Measurements from ENCODE around the gene TMEM132D. TPM values are rescaled to one million over a fixed set of nuclear protein-coding genes. Genes with fewer than 3 reads are reported as not detected.

Gene TMEM132D
- total RNA-seq, 1 donor: not detected

- TF ChIP-seq, protein P1, sequence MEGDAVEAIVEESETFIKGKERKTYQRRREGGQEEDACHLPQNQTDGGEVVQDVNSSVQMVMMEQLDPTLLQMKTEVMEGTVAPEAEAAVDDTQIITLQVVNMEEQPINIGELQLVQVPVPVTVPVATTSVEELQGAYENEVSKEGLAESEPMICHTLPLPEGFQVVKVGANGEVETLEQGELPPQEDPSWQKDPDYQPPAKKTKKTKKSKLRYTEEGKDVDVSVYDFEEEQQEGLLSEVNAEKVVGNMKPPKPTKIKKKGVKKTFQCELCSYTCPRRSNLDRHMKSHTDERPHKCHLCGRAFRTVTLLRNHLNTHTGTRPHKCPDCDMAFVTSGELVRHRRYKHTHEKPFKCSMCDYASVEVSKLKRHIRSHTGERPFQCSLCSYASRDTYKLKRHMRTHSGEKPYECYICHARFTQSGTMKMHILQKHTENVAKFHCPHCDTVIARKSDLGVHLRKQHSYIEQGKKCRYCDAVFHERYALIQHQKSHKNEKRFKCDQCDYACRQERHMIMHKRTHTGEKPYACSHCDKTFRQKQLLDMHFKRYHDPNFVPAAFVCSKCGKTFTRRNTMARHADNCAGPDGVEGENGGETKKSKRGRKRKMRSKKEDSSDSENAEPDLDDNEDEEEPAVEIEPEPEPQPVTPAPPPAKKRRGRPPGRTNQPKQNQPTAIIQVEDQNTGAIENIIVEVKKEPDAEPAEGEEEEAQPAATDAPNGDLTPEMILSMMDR (IDR thresholded peaks at IDR 0.05; ENCODE audit: extremely low read depth, low read depth, low read length): no peak
- no peak overlapping the region for H2AFZ ChIP-seq (ENCODE audit: low read length)
- H3K79me2 ChIP-seq (ENCODE audit: insufficient read depth, low read length): no peaks in the 10 kb centered on the region
- H3K4me2 ChIP-seq (ENCODE audit: insufficient read depth, low read length): no peak overlapping the region
- no peaks in the 10 kb centered on the region for H3K36me3 ChIP-seq (ENCODE audit: insufficient read depth, low read length)
- no peaks in the 10 kb centered on the region for H4K20me1 ChIP-seq (ENCODE audit: insufficient read depth, low read length)
- no peaks in the 10 kb centered on the region for H3K27me3 ChIP-seq (ENCODE audit: insufficient read depth, low read length)
- H3K9me3 ChIP-seq (ENCODE audit: low read depth, low read length): peaks cover 3% of the 10 kb centered on the region
- H3K27ac ChIP-seq (ENCODE audit: low read depth, low read length): no peak overlapping the region
- DNase-seq (ENCODE audit: insufficient read length, low spot score, missing footprints): no peak
- H3K4me1 ChIP-seq (ENCODE audit: insufficient read depth, low read length): no peaks in the 10 kb centered on the region
- H3K4me3 ChIP-seq (ENCODE audit: insufficient read depth, low read length): no peak overlapping the region
These were observed 716.9 kb downstream of the TMEM132D start for GRCh38 chr12:129186952-129187351.

DNA sequence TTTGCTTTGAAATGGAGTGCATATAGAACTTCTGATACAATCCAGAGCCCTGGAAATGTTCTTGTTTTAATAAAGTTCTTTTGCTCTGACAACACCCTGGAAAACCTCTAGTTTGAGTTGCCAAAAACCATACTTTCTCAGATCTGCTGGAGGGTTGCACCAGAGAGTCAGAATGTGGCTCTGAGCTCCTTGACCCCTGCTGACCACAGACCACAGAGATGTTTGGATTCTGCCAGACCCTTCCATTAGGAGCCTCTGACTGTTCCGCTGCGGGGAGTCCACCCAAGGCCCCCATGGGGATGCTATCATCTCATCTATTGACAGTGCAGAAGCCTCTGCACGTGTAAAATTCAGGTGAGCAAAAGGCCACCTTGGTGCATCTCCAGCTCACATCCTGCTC, 718.0 kb downstream of the TMEM132D start:
- Histone ChIP-seq H2AFZ (ENCODE audit: low read length) (no peak overlapping the region), H3K27ac (ENCODE audit: low read depth, low read length) (no peak overlapping the region), H3K36me3 (ENCODE audit: insufficient read depth, low read length) (no peaks in the 10 kb centered on the region), H3K79me2 (ENCODE audit: insufficient read depth, low read length) (no peaks in the 10 kb centered on the region), H3K4me1 (ENCODE audit: insufficient read depth, low read length) (no peaks in the 10 kb centered on the region), H4K20me1 (ENCODE audit: insufficient read depth, low read length) (no peaks in the 10 kb centered on the region), H3K9me3 (ENCODE audit: low read depth, low read length) (peaks cover 3% of the 10 kb centered on the region), H3K27me3 (ENCODE audit: insufficient read depth, low read length) (no peaks in the 10 kb centered on the region), H3K4me2 (ENCODE audit: insufficient read depth, low read length) (no peak overlapping the region), H3K4me3 (ENCODE audit: insufficient read depth, low read length) (no peak overlapping the region)
- DNase-seq (ENCODE audit: insufficient read length, low spot score, missing footprints): peak; percentile 35
- TF ChIP-seq, protein P1 (IDR thresholded peaks at IDR 0.05; ENCODE audit: extremely low read depth, low read depth, low read length): no peak

DNA sequence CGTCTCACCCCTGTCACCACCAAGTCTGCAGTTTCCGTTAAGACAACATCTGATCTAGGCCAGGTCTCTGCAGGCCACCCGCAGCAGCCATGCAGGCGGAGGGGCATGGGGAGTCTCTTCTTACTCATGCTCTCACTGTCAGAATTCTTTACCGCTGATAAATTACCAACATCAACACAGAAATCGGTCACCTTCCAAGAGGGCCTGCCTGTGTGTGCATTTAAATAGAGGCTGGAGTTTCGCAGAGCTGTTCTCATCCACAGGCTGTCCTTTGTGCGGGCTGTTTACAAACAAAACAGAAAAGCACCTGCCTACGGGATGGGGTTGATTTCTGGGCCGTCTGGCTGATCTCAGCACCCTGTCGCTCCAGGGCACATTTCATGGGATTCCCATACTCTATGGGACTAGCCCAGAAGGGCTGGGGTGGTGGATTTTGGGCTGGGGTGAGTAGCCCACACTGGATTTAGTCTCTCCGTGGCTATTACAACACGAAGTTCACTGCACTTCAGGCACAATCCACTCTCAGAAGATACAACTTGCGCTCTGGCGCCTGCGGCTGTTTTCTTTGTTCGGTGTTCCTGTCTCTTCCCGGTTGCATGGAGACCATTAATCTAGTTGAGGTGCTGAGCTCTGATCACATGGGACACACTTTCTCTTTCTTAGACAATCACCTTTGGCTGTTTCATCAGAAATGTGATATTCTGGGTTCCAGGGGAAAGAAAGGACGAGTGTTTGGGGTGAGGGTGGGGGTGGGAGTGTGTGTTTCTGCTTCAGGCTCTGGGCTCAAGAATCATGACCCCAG, 719.5 kb downstream of the TMEM132D start:
- H3K27ac ChIP-seq (ENCODE audit: low read depth, low read length): no peak overlapping the region
- peaks cover 6% of the 10 kb centered on the region for H3K9me3 ChIP-seq (ENCODE audit: low read depth, low read length)
- no peaks in the 10 kb centered on the region for H4K20me1 ChIP-seq (ENCODE audit: insufficient read depth, low read length)

GRCh38 chr12:129179941-129180553, 723.8 kb downstream of the TMEM132D start:
- H3K9me3 ChIP-seq (ENCODE audit: low read depth, low read length): peaks cover 3% of the 10 kb centered on the region
- TF ChIP-seq, protein P1 (IDR thresholded peaks at IDR 0.05; ENCODE audit: extremely low read depth, low read depth, low read length): no peak
- H3K27ac ChIP-seq (ENCODE audit: low read depth, low read length): no peak overlapping the region

More for the DNA sequence above, 719.5 kb downstream of the TMEM132D start:
- TF ChIP-seq, protein P1 (IDR thresholded peaks at IDR 0.05; ENCODE audit: extremely low read depth, low read depth, low read length): no peak
- no peaks in the 10 kb centered on the region for H3K4me1 ChIP-seq (ENCODE audit: insufficient read depth, low read length)
- DNase-seq (ENCODE audit: insufficient read length, low spot score, missing footprints): no peak
- H3K79me2 ChIP-seq (ENCODE audit: insufficient read depth, low read length): no peaks in the 10 kb centered on the region
- H3K4me2 ChIP-seq (ENCODE audit: insufficient read depth, low read length): no peak overlapping the region
- H2AFZ ChIP-seq (ENCODE audit: low read length): no peak overlapping the region
- no peaks in the 10 kb centered on the region for H3K36me3 ChIP-seq (ENCODE audit: insufficient read depth, low read length)
- no peaks in the 10 kb centered on the region for H3K27me3 ChIP-seq (ENCODE audit: insufficient read depth, low read length)
- H3K4me3 ChIP-seq (ENCODE audit: insufficient read depth, low read length): no peak overlapping the region

More at GRCh38 chr12:129179941-129180553, 723.8 kb downstream of the TMEM132D start:
- H3K4me2 ChIP-seq (ENCODE audit: insufficient read depth, low read length): no peak overlapping the region
- no peak overlapping the region for H2AFZ ChIP-seq (ENCODE audit: low read length)
- no peaks in the 10 kb centered on the region for H3K36me3 ChIP-seq (ENCODE audit: insufficient read depth, low read length)
- H3K4me3 ChIP-seq (ENCODE audit: insufficient read depth, low read length): no peak overlapping the region
- H3K4me1 ChIP-seq (ENCODE audit: insufficient read depth, low read length): no peaks in the 10 kb centered on the region
- H3K79me2 ChIP-seq (ENCODE audit: insufficient read depth, low read length): no peaks in the 10 kb centered on the region
- DNase-seq (ENCODE audit: insufficient read length, low spot score, missing footprints): peak; percentile 61
- no peaks in the 10 kb centered on the region for H3K27me3 ChIP-seq (ENCODE audit: insufficient read depth, low read length)
- H4K20me1 ChIP-seq (ENCODE audit: insufficient read depth, low read length): no peaks in the 10 kb centered on the region

Measured in osteoblast (primary cell).